Stromal cell of bone marrow (primary cell): ENCODE measurements around the gene SNX2.
A peak's percentile ranks its signal among the peaks of the same experiment; 100 is the strongest.
"Not testable (repeated sequence)": the region's sequence is repeated elsewhere in the genome, so short reads cannot be mapped to it uniquely, and the experiment has no call there.

Source experiments
- DNase-seq: peaks from one replicate; pipeline ENCODE4 v3.0.0-alpha.2; 2012; ENCODE audit warnings: low read depth

Gene SNX2

DNA sequence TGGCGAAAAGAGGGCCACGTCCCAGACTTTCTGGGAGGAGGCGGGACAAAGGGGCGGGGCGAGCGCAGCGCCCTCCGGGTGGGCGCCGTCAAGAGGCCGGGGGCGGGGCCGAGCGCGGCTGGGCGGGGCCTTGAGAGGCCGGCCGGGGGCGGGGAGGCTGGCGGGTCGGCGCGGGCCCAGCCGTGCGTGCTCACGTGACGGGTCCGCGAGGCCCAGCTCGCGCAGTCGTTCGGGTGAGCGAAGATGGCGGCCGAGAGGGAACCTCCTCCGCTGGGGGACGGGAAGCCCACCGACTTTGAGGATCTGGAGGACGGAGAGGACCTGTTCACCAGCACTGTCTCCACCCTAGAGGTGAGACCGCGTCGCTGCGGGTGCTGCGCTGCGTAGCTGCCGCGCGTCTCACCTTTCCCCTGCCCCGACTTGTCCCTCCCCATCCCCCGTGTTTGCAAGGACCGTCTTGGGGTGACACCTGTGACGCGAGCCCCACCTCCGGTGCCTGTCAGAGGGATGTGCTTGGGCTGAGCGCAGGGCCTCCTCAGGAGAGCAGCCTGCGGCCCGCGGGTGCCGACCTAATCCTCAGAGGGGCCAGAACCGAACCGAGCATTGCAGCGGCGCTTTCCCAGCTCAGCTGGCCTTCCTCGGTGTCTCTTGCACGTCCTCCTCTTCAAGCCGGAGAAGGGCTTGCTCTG is at the start of gene SNX2:
Gene SNX2, plus strand, starts transcription at position 220 of the 689 bp plus-strand sequence. Its CDS starts 24 bp downstream, at position 244.
- peak; percentile 78 for DNase-seq

- DNase-seq: peak; percentile 57
Observed at GRCh38 chr5:122727112-122727541, 47.8 kb upstream of the SNX2 start.

- DNase-seq: no peak
Observed at GRCh38 chr5:122730037-122730436, 44.8 kb upstream of the SNX2 start.

GRCh38 chr5:122730456-122730855 is 44.4 kb upstream of the SNX2 start:
- no peak for DNase-seq

GRCh38 chr5:122736086-122736845 is 38.6 kb upstream of the SNX2 start:
- no peak for DNase-seq

GRCh38 chr5:122738088-122738487 is 36.8 kb upstream of the SNX2 start:
- DNase-seq: no peak

GRCh38 chr5:122741681-122742080 is 33.2 kb upstream of the SNX2 start:
- DNase-seq: no peak

GRCh38 chr5:122743261-122743660 is 31.6 kb upstream of the SNX2 start:
- DNase-seq: no peak

- DNase-seq: no peak
Observed at GRCh38 chr5:122745597-122745996, 29.3 kb upstream of the SNX2 start.

DNA sequence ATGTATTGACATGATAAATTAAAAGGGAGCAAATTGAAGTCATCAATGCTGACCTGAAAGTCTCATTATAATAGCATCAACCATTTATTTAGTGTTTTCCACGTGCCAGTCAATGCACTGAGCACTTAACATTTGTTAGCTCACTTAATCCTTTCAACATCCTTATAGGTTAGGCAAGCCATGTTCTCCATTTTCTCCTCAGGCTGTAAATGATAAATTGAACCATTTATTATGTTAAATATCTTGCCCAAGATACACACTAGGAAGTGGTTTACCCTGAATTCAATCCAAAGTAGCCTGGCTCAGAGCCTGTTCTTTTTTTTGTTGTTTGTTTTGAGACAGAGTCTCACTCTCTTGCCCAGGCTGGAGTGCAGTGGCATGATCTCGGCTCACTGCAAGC is 25.0 kb upstream of the SNX2 start:
- DNase-seq: peak; percentile 28

- no peak for DNase-seq
Observed at GRCh38 chr5:122751293-122751782, 23.5 kb upstream of the SNX2 start.

DNA sequence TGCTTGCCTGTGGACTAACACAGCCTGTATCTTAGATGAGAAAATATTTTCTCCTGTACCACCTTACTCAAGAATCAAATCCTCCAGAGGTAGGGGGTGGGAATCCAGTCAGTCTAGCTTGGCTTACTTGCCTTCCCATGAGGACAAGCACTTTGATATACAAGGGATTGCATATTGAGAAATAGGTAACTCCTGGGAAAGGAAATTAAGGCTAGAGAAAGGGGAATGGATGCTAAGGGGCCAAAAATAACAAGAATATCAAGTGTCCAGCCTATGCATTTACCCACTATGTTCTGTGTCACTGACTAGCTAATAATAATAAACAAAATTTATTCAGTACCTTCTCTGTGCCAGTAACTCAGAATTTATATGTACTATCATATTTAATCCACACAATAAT is 21.4 kb upstream of the SNX2 start:
- no peak for DNase-seq

DNA sequence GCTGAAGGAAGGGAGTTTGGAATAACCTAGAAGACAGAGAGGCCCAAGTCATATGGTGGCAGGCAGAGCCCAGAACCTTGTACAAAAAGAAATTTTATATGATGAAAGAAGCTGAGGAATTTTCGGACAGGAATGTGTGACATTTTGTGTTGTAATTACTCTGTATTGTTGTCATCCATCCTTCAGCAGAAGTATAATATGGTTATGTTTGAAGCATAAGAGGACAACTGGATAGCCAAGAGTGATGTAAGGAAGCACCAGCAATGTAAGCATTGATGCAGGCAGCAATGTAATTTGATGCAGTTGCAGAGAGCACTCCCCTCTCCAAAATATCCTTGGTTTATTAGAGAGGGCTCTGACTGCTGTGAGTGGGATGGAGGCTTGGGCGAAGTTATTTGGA is 19.1 kb upstream of the SNX2 start:
- no peak for DNase-seq

GRCh38 chr5:122756264-122756911 is 18.5 kb upstream of the SNX2 start:
- DNase-seq: peak; percentile 85

DNA sequence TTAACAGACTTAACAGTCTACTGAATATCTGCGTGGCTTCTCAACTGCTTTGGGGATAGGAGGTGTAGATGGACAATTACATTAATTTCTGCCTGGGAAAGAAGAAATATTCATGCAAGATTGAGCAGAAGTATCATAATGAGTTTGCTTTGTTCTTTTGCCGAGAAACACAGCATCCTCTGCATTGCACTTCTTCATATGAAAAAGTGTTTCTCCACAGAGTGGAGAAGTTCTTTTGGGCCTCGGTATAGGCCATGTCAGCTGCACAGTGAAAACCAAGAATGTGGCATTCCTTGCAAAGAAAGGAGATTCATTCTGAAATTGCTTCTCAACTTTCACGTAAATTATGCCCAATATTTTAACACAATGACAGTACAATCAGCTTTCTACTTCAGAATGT is 17.6 kb upstream of the SNX2 start:
- no peak for DNase-seq

DNA sequence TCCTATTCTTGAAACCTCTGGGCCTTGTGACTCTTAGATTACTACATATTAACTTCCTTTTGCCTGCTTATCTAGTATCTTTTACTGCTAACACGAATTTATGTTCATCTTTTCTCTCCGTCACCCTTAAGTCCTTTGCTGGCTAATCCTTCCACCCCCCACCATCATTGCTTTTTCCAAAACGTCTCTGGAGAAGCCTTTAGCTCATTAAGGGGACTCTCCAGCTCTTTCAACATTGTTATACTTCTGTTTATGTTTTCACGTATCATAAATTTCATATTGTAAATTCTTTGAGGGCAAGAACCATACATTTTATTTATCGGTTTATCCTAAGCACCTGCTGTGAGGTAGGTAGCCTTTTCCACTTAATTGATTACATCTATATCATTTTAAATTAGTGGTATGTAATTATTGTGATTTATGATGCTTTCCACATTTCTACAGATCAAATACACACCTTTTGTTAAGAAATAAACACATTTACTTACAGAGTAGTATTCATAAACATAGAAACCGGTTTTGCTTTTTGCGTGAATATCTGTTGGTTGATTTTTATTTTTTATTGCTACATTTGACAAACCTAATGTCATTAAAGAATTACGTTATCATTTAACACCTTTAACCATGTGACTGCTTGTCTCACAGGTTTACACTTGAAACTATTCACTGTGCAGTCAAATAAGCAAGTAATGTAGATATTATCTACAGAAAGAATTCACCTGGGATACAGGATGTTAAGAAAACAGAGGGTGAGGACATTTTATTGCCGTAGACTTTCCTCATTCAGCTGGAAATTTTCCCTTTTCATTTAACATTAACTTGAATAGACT is 15.4 kb upstream of the SNX2 start:
- DNase-seq: no peak

GRCh38 chr5:122760236-122760635 is 14.6 kb upstream of the SNX2 start:
- DNase-seq: no peak

DNA sequence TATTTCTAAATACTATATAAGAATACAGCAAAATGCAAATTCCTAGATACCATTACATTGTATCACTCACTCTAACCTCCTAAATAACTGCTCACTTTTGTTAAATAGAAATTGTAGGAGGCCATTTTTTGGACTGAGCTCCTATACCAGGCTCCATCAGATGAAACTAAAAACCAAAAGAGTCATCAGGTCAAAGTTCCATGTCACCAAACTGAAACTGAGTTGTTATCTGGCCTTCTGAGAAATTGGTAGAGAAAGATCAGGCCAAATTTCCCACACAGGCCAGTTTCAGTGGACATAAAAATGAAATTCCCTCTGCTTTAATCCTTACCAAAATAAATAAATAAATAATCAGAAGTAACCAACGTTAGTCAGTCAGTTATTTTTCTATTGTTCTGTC is 13.8 kb upstream of the SNX2 start:
- no peak for DNase-seq

DNA sequence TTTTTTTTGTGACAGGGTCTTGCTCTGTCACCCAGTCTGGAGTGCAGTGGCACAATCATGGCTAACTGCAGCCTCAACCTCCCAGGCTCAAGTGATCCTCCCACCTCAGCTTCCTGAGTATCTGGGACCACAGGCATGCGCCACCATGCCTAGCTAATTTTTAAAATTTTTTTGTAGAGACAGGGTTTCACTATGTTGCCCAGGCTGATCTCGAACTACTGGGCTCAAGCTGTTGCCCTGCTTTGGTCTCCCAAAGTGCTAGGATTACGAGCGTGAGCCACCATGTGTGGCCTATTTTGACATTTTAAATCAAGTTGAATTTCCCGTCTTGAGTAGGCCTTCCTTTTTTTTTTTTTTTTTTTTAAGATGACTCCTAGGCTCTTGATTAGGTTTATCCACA is 13.0 kb upstream of the SNX2 start:
- not testable (repeated sequence) for DNase-seq

DNA sequence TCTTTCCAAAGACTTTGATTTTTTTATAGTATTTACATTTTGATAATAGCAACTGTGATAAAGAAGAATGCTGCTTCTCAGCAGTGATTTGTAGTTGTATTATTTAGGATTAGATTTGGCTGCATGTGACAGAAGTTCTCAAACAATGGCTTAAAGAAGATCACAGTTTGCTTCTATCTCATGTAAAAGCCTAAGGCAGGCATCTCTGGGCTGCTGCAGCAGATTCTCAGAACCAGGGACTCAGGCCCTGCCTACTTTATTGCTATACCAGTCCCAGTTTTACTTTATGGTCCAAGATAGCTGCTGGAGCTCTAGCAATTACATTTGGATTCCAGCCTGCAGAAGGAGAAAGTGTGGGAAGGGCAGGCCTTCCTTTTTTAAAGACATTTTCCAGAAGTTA is 8.8 kb upstream of the SNX2 start:
- DNase-seq: no peak

- no peak for DNase-seq
Observed at GRCh38 chr5:122770477-122770876, 4.4 kb upstream of the SNX2 start.

- DNase-seq: no peak
Observed at GRCh38 chr5:122772446-122772845, 2.4 kb upstream of the SNX2 start.
